Activated naive CD8-positive, alpha-beta T cell treated with anti-CD3 and anti-CD28 coated beads for 36 hours (primary cell): ENCODE data around the gene LARP4B. TPM values are rescaled to one million over a fixed set of nuclear protein-coding genes. Genes with fewer than 3 reads are reported as not detected.
"Not testable (repeated sequence)": the region's sequence is repeated elsewhere in the genome, so short reads cannot be mapped to it uniquely, and the experiment has no call there.

Experiments used
- DNase-seq: peaks from one replicate; pipeline ENCODE4 v3.0.0; 2021
- H3K27ac Mint-ChIP-seq: one replicate; pipeline ENCODE4 v1.8.0; 2022; ENCODE audit warnings: mild to moderate bottlenecking, moderate library complexity, mixed read lengths
- H3K27me3 Mint-ChIP-seq: one replicate; pipeline ENCODE4 v1.8.0; 2022; ENCODE audit warnings: mild to moderate bottlenecking, mixed read lengths
- H3K36me3 Mint-ChIP-seq: one replicate; pipeline ENCODE4 v1.8.0; 2021; ENCODE audit warnings: mild to moderate bottlenecking, mixed read lengths
- H3K4me1 Mint-ChIP-seq: one replicate; pipeline ENCODE4 v1.8.0; 2021; ENCODE audit warnings: mixed read lengths
- H3K4me3 Mint-ChIP-seq: one replicate; pipeline ENCODE4 v1.8.0; 2022; ENCODE audit warnings: mild to moderate bottlenecking, moderate library complexity, mixed read lengths
- H3K9me3 Mint-ChIP-seq: one replicate; pipeline ENCODE4 v1.8.0; 2022; ENCODE audit warnings: mixed read lengths
- total RNA-seq, 2 experiments: library from RNA; stranded (reverse); gene quantifications; one replicate each; pipeline ENCODE4 v1.2.3, GENCODE V29; 2021

LARP4B gene
- total RNA-seq, 2 experiments from 2014 or later: 106 to 114 TPM

DNA sequence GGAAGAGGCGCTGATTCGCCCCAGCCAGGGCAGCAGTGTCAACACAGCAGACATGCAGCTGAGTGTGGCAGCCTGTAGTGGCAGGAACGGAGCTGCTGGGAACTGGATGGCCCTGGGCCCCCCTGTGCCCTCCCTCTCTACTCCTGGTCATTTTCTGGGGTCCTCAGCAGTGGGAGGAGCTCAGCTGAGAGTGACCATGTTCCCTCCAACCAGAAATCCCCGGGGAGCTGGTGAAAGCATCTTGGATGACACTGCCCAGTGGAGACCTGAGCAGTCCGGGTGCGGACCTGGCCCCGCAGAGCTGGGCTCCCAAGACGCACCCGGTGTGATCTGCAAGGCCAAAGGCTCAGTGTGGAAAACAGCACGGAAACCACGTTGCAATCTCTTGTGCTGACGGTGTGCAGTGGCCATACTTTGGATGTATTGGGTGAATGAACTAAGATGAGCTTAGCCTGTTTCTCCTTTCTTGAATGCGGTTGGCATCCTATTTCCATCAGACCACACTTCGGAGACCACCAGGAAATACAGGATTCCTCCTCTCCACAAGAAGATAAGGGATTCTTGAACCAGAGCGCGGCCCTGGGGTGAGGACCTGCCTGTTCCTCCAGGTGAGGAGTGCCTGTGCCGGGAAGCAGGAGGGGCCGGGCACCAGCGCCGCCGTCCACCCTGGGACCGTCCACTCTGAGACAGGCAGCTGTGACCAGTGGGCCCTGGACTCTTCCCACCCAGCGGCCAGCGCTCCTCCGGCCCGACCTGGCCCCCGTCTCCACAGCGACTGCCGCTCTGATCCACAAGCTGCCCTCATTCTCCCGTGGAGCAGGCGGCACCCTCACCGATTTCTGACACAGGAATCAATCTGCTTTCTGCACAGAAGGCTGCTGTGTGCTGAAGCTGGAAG lies 148.5 kb downstream of the LARP4B start:
- DNase-seq: no peak
- Mint-ChIP-seq H3K27me3 (peaks cover 37% of the 10 kb centered on the region), H3K9me3 (no peaks in the 10 kb centered on the region), H3K36me3 (no peaks in the 10 kb centered on the region), H3K4me3 (no peak overlapping the region), H3K4me1 (no peaks in the 10 kb centered on the region), H3K27ac (no peak overlapping the region)

DNA sequence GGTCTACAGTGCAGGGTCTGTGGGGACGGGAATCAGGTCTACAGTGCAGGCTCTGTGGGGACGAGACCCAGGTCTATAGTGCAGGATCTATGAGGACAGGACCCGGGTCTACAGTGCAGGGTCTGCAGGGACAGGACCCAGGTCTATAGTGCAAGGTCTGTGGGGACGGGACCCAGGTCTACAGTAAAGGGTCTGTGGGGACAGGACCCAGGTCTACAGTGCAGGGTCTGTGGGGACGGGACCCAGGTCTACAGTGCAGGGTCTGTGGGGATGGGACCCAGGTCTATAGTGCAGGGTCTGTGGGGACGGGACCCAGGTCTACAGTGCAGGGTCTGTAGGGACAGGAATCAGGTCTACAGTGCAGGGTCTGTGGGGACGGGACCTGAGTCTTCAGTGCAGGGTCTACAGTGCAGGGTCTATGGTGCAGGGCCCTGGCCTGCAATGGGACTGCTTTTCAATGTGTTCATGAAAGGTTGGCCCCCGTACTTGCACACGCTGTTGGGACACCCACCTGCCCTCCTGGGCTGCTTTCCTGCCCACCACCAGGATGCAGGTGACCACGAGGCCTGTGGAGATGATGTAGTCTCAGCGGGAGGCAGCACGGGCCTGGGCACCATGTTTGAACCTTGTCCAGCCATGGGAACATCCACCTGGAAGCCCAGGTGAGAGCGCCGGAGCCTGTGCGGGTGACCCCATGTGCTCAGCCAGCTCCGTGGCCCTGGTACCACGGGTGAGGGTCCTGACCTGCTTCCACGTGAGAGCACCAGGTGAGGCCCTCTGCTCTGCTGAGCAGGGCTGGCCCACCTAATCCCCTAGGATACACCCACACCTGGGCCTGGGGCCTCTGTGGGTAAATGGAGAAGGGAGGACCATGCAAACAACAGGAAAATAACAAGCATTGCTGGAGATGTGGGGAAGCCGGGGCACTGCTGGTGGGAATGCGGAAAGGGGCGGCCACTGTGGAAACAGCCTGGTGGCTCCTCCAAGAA lies 150.7 kb downstream of the LARP4B start:
- no peak for DNase-seq
- H3K9me3 Mint-ChIP-seq: no peaks in the 10 kb centered on the region
- no peaks in the 10 kb centered on the region for H3K36me3 Mint-ChIP-seq
- no peak overlapping the region for H3K4me3 Mint-ChIP-seq
- peaks cover 32% of the 10 kb centered on the region for H3K27me3 Mint-ChIP-seq
- no peak overlapping the region for H3K27ac Mint-ChIP-seq
- no peaks in the 10 kb centered on the region for H3K4me1 Mint-ChIP-seq

DNA sequence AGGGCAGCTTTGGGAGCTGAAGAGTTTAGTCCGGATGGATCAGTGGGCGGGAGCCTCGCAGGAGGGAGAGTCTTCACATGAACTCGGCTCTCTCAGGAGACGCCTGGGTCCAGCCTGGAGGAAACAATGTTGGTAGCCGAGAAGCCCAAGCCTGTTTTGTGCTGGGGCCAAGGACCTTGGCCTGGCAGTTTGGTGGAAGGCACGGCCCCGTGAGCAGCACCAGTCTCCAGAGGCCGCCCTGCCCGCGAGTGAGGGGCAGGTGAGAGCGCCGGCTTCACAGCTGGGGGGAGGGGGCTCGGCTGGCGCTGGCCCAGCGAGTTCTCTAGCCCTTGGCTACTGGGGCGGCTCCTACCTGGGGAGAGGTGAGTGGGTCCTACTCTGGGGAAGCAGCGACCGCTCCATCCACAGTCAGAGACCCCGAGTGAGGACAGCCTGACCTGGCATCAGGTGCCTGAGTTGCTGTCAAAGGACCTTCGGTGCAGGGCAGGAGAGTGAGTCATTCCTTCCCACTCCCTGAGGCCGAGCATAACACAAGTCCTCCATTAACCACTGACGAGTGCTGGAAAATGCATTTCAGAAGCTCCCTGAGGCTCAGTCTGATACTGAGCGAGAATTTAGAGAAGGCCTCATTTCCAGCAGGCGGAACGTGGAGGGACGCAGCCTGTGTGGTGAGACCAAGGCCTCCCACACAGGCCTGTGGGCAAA lies 152.7 kb downstream of the LARP4B start:
- no peak for DNase-seq
- H3K4me1 Mint-ChIP-seq: no peaks in the 10 kb centered on the region

DNA sequence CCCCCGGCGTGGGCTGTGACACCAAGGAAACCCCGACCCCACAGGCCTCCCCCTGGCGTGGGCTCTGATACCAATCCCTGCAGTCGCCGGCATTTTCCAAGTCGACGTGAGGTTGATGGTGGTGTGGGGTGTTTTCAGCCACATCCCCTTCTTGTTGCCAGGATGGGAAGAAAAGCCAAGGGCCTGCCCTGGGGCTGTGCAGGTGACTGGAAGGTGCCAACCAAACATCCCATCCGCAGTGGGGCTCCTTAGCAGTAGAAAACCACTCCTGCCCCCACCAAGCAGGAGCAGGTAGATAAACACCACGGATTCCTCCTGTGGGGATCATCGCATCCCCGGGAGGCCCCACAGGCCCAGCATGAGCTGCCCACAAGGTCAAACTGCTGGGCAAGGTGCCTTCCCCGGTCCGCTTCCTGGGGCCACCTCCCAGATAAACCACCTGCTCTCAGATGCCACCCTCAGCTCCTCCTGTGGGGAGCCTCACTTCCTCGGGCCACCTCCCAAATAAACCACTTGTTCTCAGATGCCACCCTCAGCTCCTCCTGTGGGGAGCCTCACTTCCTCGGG lies 153.5 kb downstream of the LARP4B start:
- Mint-ChIP-seq H3K27me3 (peaks cover 21% of the 10 kb centered on the region), H3K4me1 (no peaks in the 10 kb centered on the region), H3K36me3 (no peaks in the 10 kb centered on the region), H3K4me3 (no peak overlapping the region), H3K9me3 (no peaks in the 10 kb centered on the region), H3K27ac (no peak overlapping the region)
- no peak for DNase-seq

More for the DNA sequence above, 152.7 kb downstream of the LARP4B start:
- Mint-ChIP-seq H3K4me3 (no peak overlapping the region), H3K9me3 (no peaks in the 10 kb centered on the region), H3K36me3 (no peaks in the 10 kb centered on the region), H3K27ac (no peak overlapping the region), H3K27me3 (peaks cover 27% of the 10 kb centered on the region)

DNA sequence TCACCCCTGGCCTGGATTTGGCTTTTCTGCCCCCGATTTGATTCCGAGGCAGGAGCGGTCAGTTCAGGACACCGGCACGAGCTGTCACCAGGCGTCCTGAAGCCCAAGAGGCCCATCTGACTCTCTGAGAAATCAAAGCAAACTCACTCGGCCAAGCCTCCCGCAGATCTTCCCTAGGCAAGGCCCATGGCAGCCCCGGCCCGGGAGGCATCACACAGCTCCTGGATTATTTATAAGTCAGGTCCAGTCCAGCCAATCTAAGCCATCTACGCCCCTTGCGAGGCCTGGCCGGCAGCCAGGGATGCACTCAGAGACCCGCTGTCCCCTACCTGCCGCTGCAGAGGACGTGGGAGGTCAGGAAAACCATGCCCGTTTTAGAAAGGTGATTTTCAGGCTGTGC lies 154.7 kb downstream of the LARP4B start:
- Mint-ChIP-seq H3K4me3 (no peak overlapping the region), H3K9me3 (no peaks in the 10 kb centered on the region), H3K27me3 (peaks cover 13% of the 10 kb centered on the region), H3K36me3 (no peaks in the 10 kb centered on the region), H3K4me1 (no peaks in the 10 kb centered on the region), H3K27ac (no peak overlapping the region)
- no peak for DNase-seq

DNA sequence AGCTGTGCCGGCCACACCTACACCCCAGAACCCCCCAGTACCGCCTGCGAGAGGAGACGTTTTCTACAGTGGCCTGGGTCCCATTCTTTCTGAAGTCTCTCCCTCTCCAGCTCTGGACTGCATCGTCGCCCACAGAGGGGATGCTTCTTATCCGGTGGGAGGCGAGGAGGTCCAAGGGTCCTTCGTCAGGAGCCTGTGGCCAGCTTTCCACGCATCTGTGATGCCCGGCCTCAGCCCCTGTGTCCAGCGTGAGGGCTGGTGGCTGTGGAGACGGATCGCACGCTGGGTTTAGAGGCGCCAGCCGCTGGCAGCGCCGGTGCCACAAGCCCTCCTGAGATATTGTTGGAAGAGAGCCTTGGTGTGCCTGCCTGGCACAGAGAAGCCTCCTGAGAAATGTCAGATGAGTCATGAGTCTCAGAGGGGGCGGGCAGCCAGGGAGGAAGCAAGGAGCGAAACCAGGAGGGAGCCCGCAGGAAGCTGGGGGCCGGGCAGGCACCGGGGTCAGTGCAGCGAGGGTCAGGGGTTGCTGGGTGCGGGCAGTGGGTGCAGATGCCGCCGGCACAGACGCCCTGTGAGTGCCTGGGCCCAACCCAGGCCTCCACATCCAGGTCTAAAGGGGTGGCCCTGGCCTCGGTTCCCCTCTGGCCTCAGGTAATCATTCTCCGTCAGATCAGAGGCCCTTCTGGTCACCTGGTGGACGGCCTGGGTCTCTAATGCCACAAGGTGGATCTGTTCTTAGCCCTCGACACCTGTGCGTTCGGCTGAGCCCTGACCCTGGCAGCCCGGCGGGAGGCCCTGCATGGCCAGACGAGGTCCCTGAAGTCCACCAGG lies 156.0 kb downstream of the LARP4B start:
- no peak for DNase-seq
- Mint-ChIP-seq H3K27ac (no peak overlapping the region), H3K9me3 (no peaks in the 10 kb centered on the region), H3K36me3 (no peaks in the 10 kb centered on the region), H3K27me3 (peaks cover 7% of the 10 kb centered on the region), H3K4me3 (no peak overlapping the region), H3K4me1 (no peaks in the 10 kb centered on the region)

DNA sequence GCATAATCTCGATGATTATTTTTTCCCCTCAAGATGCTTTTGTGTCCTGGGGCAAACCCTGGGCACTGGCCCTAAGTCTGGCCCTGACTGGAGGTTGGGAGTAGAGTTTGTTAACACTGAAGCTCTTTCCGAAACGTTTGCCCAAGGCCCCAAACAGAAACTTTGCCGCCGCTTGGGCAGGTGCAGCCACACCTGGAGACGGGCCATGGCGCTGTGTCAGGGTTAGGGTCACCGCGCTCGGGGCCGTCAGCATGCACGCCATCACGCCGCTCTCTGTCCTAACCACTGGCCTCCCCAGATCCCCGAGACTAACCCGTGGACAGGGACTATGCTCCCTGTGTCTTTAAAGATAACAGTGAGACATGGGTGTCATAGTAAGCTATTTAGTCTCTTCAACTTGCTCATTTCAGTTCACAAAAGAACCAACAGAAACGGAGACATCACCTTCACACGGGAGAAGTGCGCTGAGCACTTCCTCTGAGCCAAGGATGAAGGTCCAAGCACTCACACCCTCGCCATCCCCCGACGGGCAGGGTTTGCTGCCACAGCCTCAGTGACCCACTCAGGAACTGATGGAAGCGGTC lies 156.8 kb downstream of the LARP4B start:
- DNase-seq: no peak
- Mint-ChIP-seq H3K27ac (no peak overlapping the region), H3K36me3 (no peaks in the 10 kb centered on the region), H3K4me3 (no peak overlapping the region), H3K4me1 (no peaks in the 10 kb centered on the region), H3K27me3 (no peaks in the 10 kb centered on the region), H3K9me3 (no peaks in the 10 kb centered on the region)

DNA sequence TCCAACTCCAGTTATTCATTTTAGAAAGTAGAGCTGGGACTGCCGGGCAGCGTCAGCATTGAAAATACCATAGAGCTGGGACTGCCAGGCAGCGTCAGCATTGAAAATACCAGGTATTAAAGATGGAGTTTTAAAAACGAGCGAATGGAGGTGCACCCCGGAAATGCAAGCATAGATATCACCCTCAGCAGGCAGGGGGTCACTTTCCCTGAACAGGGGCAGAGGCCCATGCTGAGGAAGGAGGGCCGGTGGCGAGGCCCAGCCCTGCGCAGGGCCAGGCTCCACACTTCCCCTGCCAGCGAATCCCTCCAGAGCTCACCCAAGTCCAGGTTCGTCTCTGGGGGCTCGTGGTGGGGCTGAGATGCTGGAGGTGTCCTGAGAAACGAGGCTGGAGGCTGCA lies 157.3 kb downstream of the LARP4B start:
- H3K9me3 Mint-ChIP-seq: no peaks in the 10 kb centered on the region
- H3K4me3 Mint-ChIP-seq: no peak overlapping the region
- no peaks in the 10 kb centered on the region for H3K4me1 Mint-ChIP-seq
- DNase-seq: no peak
- no peaks in the 10 kb centered on the region for H3K36me3 Mint-ChIP-seq
- H3K27ac Mint-ChIP-seq: no peak overlapping the region
- no peaks in the 10 kb centered on the region for H3K27me3 Mint-ChIP-seq

DNA sequence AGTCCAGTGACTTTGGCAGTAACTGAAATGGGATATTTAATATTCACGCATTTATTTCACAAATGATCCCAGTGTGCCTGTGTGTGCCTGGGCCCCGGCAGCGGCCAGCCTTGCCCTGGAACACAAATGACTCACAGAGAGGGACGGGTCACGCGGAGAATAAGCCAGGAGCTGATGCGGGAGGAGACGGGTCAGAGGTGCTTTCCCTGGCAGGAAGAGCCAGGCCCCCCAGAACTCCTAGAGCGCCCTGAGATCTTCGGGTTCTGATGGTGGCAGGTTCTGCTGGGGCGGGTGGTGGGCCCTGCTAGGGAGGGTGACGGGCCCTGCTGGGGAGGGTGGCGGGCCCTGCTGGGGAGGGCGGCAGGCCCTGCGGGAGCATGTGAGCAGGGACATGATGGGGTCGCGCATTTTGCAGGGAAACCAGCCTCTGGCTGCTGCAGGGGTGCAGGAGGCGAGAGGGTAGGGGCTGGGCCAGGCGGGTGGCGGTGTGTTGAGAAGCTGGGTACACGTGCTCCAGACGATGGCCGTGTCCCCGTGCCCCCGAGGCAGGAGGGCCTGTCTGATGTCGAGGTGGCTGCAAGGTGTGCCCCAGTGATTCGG lies 157.8 kb downstream of the LARP4B start:
- no peaks in the 10 kb centered on the region for H3K4me1 Mint-ChIP-seq
- H3K27ac Mint-ChIP-seq: no peak overlapping the region
- DNase-seq: no peak
- H3K27me3 Mint-ChIP-seq: no peaks in the 10 kb centered on the region
- H3K36me3 Mint-ChIP-seq: no peaks in the 10 kb centered on the region
- peaks cover 2% of the 10 kb centered on the region for H3K9me3 Mint-ChIP-seq
- no peak overlapping the region for H3K4me3 Mint-ChIP-seq

DNA sequence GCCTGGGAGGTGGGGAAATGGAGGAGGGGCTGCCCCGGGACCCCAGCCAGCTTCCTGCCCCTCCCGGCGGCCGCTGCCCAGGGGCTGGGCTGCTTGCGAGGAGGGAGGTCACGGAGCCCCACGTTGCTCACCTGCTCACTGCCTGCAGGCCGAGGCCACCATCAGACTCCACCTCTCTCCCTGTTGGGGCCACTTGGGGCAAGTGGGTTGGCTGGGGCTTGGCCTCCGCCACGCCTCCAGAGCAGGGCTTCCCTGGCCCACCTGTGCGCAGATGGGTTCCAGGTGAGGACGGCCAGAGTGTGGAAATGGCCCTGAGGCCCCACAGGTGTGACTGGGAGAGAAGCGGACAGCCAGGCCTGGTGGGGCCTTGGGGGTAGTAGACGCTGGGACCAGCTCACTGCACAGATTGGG lies 159.3 kb downstream of the LARP4B start:
- DNase-seq: no peak
- H3K27ac Mint-ChIP-seq: no peak overlapping the region
- H3K9me3 Mint-ChIP-seq: peaks cover 11% of the 10 kb centered on the region
- no peaks in the 10 kb centered on the region for H3K4me1 Mint-ChIP-seq
- no peaks in the 10 kb centered on the region for H3K36me3 Mint-ChIP-seq
- H3K27me3 Mint-ChIP-seq: no peaks in the 10 kb centered on the region
- H3K4me3 Mint-ChIP-seq: no peak overlapping the region

DNA sequence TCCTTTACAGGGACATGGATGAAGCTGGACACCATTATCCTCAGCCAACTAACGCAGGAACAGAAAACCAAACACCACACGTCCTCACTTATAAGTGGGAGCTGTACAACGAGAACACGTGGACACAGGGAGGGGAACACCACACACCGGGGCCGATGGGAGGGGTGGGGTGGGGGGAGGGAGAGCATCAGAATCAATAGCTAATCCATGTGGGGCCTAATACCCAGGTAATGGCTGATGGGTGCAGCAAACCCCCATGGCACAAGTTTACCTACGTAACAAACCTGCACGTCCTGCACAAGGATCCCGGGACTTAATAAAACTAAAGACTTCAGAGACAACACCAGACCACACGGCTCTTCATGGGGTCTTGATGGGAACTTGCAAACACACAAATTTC lies 159.9 kb downstream of the LARP4B start:
- DNase-seq: no peak
- H3K27me3 Mint-ChIP-seq: no peaks in the 10 kb centered on the region

DNA sequence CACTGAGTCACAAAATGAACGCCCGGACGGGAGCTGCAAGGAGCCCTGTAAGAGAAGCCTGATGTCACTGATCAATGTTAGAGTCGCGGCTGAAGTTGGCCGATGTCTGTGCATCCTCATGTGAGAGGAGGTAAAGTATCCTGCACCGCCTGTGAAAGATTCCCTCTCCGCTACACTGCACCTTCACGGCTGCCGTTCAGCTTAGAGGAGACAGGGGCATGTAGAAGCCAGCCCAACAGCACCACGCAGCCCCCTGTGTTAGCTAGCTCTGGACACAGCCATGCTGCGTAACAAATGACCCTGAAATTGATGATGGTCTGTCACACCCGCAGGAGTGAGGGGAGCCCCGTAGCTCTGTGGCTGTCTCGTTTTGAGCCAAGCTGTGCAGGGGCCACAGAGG lies 160.5 kb downstream of the LARP4B start:
- Mint-ChIP-seq H3K4me1 (no peaks in the 10 kb centered on the region), H3K4me3 (no peak overlapping the region), H3K9me3 (peaks cover 13% of the 10 kb centered on the region), H3K27me3 (no peaks in the 10 kb centered on the region), H3K27ac (no peak overlapping the region), H3K36me3 (no peaks in the 10 kb centered on the region)
- DNase-seq: no peak

More for the DNA sequence above, 159.9 kb downstream of the LARP4B start:
- Mint-ChIP-seq H3K9me3 (peaks cover 13% of the 10 kb centered on the region), H3K4me1 (no peaks in the 10 kb centered on the region), H3K4me3 (no peak overlapping the region), H3K27ac (no peak overlapping the region), H3K36me3 (no peaks in the 10 kb centered on the region)

DNA sequence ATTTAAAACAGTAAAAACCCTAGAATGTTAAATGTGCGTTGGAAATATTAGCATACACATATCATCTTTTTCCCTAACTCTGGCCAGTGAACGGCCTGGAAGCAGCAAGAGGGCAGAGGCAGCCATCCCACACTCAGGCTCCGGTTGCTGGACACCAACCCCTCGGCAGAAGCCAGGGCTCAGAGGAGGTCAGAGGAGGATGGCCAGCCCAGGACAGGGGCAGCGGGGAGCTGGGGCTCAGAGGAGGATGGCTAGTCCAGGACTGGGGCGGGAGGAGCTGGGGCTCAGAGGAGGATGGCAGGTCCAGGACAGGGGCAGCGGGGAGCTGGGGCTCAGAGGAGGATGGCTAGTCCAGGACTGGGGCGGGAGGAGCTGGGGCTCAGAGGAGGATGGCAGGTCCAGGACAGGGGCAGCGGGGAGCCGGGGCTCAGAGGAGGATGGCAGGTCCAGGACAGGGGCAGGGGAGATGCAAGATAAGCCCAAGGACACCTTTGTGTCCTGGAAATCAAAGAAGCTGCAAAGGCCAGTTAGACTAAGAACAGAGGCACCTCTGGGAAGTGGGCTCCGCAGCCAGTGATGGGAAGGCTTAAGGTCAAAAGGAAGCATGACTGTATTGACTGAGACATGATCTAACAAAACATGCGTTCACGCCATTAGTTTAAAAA lies 161.3 kb downstream of the LARP4B start:
- H3K4me3 Mint-ChIP-seq, H3K36me3 Mint-ChIP-seq, H3K27me3 Mint-ChIP-seq, DNase-seq, H3K27ac Mint-ChIP-seq, H3K4me1 Mint-ChIP-seq: not testable (repeated sequence)
- H3K9me3 Mint-ChIP-seq: peaks cover 13% of the 10 kb centered on the region
